IPS-15b (cell line): ENCODE data around the gene NPIPB4.
"Not testable (repeated sequence)": the region's sequence is repeated elsewhere in the genome, so short reads cannot be mapped to it uniquely, and the experiment has no call there.

Experiments
- H3K27me3 ChIP-seq: one replicate; pipeline ENCODE4 v1.6.1; 2013; ENCODE audit warnings: low read length; ENCODE audit not compliant: control insufficient read depth, insufficient read depth
- H3K36me3 ChIP-seq: one replicate; pipeline ENCODE4 v1.6.1; 2013; ENCODE audit warnings: low read length; ENCODE audit not compliant: control insufficient read depth, insufficient read depth
- H3K4me1 ChIP-seq: one replicate; pipeline ENCODE4 v1.6.1; 2013; ENCODE audit warnings: mild to moderate bottlenecking, low read length; ENCODE audit not compliant: control insufficient read depth, insufficient read depth
- H3K4me3 ChIP-seq: one replicate; pipeline ENCODE4 v1.5.1; 2013; ENCODE audit warnings: low read depth, low read length
- H3K9ac ChIP-seq: one replicate; pipeline ENCODE4 v1.6.1; 2013; ENCODE audit warnings: low read depth, mild to moderate bottlenecking, low read length
- H3K9me3 ChIP-seq: one replicate; pipeline ENCODE4 v1.6.1; 2013; ENCODE audit warnings: mild to moderate bottlenecking, low read length; ENCODE audit not compliant: control insufficient read depth, insufficient read depth

Gene NPIPB4

DNA sequence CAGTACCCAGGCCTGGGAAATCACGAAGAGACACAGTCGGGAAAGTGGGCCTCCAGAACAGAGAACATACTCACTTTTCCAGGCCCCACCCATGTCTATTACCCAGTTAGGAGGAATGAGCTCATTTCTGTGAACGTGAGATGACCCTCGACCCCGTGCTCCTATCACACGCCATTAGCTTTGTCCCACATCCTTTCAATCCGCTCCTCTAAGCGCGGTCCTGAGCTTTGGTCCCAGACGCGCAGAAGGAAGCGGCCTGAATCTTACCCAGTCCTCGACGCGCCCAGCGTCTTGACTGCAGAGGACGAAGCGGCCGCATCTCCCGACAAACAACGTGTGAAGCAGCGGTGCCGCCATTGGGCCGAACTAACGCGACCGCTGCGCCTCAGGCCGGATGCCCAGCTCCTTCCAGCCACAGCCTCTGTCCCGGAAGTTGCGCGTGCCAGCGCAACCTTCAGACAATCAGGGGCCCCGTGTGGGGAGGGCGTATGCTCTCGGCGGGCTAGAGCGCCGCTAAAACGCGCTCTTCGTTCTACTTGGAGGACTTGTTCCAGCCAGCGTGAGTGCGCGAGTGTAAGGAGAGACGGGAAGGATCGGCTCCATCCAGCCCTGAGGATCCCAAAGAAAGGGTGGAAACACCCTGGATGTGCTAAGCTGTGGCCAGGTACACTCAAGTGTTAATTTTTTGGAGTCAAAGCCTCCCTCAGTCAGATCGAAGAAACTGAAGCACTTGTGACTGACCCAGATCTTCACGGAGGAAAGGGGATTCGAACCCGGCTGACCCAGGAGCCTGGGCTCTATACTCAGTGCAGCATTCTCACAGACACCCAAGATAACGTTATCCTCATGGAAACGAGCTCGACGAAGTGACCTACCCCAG, 37.3 kb downstream of the NPIPB4 start:
- H3K36me3 ChIP-seq, H3K4me1 ChIP-seq, H3K27me3 ChIP-seq, H3K9me3 ChIP-seq: not testable (repeated sequence)
- Histone ChIP-seq H3K9ac (peak overlapping the region; percentile 76), H3K4me3 (peak overlapping the region; percentile 47)

DNA sequence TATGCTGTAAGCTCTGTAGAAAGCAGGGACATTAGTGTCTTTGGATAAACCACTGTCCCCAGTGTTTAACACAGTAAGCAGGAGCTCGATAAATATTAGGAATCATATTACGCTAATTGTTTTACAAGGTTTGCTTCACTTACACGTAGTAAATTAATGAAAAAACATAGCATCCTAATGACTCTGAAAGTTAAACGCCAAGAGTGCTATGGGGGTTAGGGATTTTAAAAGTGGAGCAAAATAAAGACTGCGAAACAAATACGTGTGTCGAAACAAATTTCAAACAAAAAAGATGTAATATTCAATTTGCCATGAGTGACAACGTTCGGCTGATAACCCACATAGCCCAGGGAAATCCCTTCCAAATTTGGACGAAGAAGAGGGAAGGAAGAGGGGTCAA, 37.9 kb downstream of the NPIPB4 start:
- not testable (repeated sequence) for H3K9ac ChIP-seq, H3K9me3 ChIP-seq, H3K4me1 ChIP-seq, H3K36me3 ChIP-seq, H3K27me3 ChIP-seq
- peak overlapping the region; percentile 47 for H3K4me3 ChIP-seq

DNA sequence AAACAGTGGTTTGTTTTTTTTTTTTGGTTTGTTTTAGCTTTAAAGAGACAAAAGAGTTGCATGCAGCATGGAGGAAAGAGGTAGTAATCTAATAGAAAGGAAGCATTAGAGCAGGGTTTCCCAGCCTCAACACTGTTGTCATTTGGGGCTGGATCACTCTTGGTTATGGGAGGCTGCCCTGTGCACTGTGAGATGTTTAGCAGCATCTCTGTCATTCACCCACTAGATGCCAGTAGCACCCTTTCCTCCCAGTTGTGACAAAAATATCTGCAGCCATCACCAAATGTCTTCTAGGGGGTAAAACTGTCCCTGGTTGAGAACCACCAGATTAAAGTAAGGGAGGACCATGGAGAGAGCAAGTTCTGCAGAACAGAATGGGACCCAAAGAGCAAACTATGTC, 40.5 kb downstream of the NPIPB4 start:
- H3K36me3 ChIP-seq: not testable (repeated sequence)

DNA sequence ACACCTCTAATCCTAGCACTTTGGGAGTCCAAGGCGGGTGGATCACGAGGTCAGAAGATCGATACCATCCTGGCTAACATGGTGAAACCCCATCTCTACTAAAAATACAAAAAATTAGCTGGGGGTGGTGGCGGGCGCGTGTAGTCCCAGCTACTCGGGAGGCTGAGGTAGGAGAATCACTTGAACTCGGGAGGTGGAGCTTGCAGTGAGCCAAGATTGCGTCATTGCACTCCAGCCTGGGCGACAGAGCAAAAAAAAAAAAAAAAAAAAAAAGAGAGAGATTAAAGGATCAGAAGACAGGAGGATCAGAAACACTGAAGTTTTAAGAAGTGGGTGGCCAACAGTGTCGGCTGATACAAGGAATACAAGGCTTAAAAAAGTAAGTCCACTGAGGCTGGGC, 41.9 kb downstream of the NPIPB4 start:
- not testable (repeated sequence) for H3K36me3 ChIP-seq, H3K9me3 ChIP-seq, H3K4me3 ChIP-seq, H3K9ac ChIP-seq, H3K4me1 ChIP-seq, H3K27me3 ChIP-seq

More for the DNA sequence above, 40.5 kb downstream of the NPIPB4 start:
- H3K9ac ChIP-seq, H3K9me3 ChIP-seq, H3K27me3 ChIP-seq, H3K4me3 ChIP-seq, H3K4me1 ChIP-seq: not testable (repeated sequence)

DNA sequence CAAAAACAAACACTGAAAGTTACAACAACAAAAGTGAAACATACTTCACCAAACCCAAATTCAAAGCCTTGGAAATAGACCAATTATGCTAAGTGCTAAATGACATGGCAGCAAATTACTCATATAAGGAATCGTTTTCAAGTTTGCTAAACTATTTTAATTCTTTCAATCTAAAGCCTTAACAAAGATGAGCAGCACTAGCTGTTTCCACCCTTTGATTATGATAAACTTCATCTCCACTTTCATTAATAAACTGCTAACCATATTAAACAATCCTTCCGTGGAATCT, 55.2 kb downstream of the NPIPB4 start:
- H3K4me1 ChIP-seq, H3K9me3 ChIP-seq, H3K9ac ChIP-seq, H3K4me3 ChIP-seq, H3K27me3 ChIP-seq, H3K36me3 ChIP-seq: not testable (repeated sequence)

DNA sequence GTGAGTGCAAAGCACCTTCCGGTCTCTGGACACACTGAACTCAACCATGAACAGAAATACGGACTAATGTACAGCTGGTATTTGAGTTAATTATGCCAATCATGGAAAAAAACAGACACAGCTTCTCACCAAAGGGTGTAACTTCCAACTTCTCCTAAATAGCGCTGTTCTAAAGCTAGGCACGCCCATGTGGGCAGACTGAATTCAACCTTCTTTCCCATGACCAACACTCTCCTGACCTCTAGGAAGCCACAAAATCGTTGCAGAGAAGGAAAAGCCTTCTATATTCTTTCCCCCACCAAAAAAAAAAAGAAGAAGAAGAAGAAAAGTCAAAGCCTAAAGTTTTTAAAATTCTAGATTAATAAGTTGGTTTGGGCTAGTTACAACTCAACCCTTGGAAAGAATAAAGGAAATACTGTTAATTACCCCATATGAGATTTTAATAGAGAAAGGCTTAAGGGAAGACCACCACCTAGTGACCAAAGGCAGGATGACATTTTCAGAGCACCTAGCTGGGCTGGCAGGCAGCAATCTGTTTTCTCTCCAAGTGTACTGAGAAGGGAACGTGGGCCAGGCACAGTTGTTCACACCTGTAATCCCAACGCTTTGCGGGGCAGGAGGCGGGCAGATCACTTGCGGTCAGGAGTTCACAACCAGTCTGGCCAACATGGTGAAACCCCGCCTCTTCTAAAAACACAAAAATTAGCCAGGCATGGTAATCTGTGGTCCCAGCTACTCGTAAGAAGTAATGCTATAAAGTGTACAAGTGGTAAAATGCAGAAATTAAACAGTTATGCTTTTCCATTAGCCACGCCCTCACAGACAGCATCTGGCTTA, 55.8 kb downstream of the NPIPB4 start:
- not testable (repeated sequence) for H3K4me3 ChIP-seq, H3K36me3 ChIP-seq, H3K27me3 ChIP-seq, H3K9ac ChIP-seq, H3K4me1 ChIP-seq, H3K9me3 ChIP-seq

DNA sequence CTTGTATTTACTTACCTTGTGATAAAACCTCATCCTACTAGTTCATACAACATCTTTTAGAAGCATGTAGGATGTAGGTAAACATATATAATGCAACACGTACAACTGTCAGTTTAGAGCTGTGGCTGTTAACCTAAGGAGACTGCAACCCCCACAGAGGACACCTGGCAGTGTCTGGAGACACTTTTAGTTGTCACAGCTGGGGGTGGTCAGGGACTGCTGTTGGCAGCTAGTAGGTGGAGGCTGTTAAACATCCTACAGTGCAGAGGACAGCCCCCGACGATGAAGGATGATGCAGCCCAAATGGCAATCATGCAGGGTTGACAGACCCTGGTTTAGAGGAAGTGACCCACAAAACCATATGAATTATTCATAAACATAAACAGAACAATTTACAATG, 59.0 kb downstream of the NPIPB4 start:
- H3K36me3 ChIP-seq, H3K27me3 ChIP-seq, H3K9ac ChIP-seq, H3K4me3 ChIP-seq, H3K4me1 ChIP-seq, H3K9me3 ChIP-seq: not testable (repeated sequence)

DNA sequence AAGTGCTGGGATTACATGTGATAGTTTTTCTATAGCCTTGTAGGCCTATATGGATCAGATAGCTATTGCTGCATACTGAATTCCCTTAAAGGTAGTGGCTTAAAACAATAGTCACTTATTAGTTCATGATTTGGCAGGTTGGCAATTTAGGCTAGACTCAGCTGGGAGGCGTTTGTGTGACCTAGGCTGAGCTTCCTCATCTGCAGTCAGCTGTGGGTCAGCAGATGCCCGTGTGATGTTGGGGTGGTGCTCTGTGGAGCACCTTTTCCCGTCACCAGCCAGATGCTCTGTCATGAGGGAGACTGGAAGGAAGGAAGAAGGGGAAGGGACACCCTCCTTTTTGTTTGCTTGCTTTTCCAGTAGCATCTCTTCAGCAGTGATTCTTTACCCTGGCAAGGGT, 64.2 kb downstream of the NPIPB4 start:
- H3K9ac ChIP-seq, H3K27me3 ChIP-seq, H3K9me3 ChIP-seq, H3K4me3 ChIP-seq, H3K4me1 ChIP-seq, H3K36me3 ChIP-seq: not testable (repeated sequence)

DNA sequence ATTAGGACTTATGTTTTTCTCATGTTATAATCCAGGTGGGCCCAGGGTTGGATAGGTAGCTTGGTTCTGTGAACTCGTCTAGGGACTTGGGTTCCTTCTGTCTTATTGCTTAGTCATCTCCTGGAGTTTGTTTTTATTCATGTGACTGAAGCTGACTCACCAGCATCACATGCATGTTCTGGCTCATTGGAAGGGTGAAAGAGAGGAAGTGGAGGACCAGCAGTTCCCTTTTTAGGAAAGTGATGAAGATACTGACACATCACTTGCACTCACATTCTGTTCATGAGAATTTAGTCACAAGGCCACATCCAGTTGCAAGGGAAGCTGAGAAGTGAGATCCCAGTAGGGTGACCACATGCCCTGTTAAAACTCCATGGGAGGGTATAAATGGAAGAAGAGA, 67.0 kb downstream of the NPIPB4 start:
- H3K9ac ChIP-seq, H3K4me1 ChIP-seq, H3K9me3 ChIP-seq, H3K27me3 ChIP-seq, H3K4me3 ChIP-seq, H3K36me3 ChIP-seq: not testable (repeated sequence)
